Nephron (organoid): ENCODE results near the gene RIMS3.
"Not testable (repeated sequence)": the region's sequence is repeated elsewhere in the genome, so short reads cannot be mapped to it uniquely, and the experiment has no call there.

ENCODE experiments used
- H3K27ac Mint-ChIP-seq, 3 experiments: 2 replicates each; pipeline ENCODE4 v1.8.0; 2020; ENCODE audit warnings: mixed read lengths in 3 of 3, mild to moderate bottlenecking in 2 of 3, moderate library complexity in 1 of 3
- H3K27me3 Mint-ChIP-seq: 2 replicates; pipeline ENCODE4 v1.8.0; 2021; ENCODE audit warnings: low read depth, mild to moderate bottlenecking, moderate library complexity, mixed read lengths
- H3K36me3 Mint-ChIP-seq: 2 replicates; pipeline ENCODE4 v1.8.0; 2020; ENCODE audit warnings: low read depth, mixed read lengths
- H3K4me1 Mint-ChIP-seq: 2 replicates; pipeline ENCODE4 v1.8.0; 2020; ENCODE audit warnings: mixed read lengths
- H3K4me3 Mint-ChIP-seq, 3 experiments: 2 replicates each; pipeline ENCODE4 v1.8.0; 2020; ENCODE audit warnings: mild to moderate bottlenecking in 3 of 3, mixed read lengths in 3 of 3, moderate library complexity in 2 of 3
- H3K9me3 Mint-ChIP-seq: 2 replicates; pipeline ENCODE4 v1.8.0; 2020; ENCODE audit warnings: mixed read lengths
- CTCF ChIP-seq, 3 experiments: fragments of 200-600 bp; sonication (generic); IDR thresholded peaks; one replicate each; pipeline ENCODE4 v1.5.0; 2021; ENCODE audit warnings: antibody characterized with exemption in 3 of 3; ENCODE audit not compliant: unreplicated experiment in 3 of 3

RIMS3 gene

DNA sequence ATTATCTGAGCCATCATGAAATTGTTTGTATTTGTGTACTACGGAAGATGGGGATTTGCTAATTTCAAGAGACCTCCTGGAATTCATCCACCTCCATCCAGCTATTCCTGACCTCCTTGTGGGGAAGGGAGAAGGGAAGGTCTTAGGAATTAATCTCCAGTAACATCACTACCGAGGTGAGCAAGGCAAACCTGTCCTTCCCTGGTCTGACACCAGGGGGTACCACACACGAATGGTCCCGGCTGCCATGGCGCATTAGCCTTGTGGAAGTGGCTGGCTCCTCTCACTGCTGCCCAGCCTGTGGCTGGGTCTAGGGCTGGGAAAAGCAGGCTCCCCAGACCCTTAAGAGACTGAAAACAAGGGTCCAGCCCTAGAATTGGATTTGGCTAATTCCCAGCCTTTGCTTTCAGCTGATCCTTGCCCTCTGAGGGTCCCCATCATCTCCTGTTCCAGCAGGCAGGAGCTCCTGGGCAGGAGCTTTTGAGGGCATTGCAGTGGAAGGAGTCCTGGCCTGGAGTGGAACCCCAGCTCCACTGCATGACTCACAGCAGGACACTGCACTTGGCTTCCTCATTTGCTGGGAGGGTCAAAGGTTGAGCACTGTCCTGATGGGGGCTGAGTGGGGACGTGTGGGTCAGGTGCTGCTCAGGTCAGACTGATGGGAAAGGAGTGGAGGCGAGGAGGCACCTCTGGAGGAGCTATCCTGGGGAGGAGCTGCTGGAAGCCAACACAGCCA, 34.8 kb downstream of the RIMS3 start:
- Mint-ChIP-seq H3K9me3 (no peaks in the 10 kb centered on the region), H3K4me3 (no peak overlapping the region), H3K27me3 (no peaks in the 10 kb centered on the region), H3K36me3 (no peaks in the 10 kb centered on the region), H3K4me1 (peaks cover 9% of the 10 kb centered on the region), H3K27ac (no peak overlapping the region)
- TF ChIP-seq CTCF (IDR thresholded peaks at IDR 0.05; ENCODE audit: unreplicated experiment in 3 of 3): peak in 2 of 3 experiments; percentile 41 to 57

GRCh38 chr1:40629546-40629945, 35.9 kb downstream of the RIMS3 start:
- H3K9me3 Mint-ChIP-seq, H3K4me3 Mint-ChIP-seq, H3K27ac Mint-ChIP-seq, H3K36me3 Mint-ChIP-seq, H3K27me3 Mint-ChIP-seq, H3K4me1 Mint-ChIP-seq: not testable (repeated sequence)

DNA sequence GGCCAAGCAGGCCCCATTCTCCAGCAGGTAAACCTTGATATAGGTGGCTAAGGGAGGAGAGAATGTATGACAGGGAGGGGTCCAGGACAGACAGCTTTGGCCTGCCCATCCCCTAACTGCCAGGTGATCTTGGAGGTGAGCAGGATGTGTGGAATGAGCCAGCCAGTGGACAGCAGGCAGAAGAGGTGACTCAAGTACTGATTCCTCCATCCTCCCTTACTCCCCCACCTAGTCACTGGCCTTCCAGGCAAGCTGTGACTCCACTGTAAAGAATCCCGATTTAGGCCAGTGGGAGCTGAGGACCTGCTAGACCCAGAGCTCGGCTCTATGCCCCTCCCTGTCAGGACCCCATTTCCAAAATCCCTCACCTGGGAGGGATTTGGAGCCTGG, 36.6 kb downstream of the RIMS3 start:
- Mint-ChIP-seq H3K27ac (no peak overlapping the region), H3K4me3 (no peak overlapping the region), H3K36me3 (no peaks in the 10 kb centered on the region), H3K9me3 (no peaks in the 10 kb centered on the region), H3K4me1 (peaks cover 6% of the 10 kb centered on the region), H3K27me3 (no peaks in the 10 kb centered on the region)
- no peak for TF ChIP-seq CTCF (IDR thresholded peaks at IDR 0.05; ENCODE audit: unreplicated experiment in 3 of 3)

DNA sequence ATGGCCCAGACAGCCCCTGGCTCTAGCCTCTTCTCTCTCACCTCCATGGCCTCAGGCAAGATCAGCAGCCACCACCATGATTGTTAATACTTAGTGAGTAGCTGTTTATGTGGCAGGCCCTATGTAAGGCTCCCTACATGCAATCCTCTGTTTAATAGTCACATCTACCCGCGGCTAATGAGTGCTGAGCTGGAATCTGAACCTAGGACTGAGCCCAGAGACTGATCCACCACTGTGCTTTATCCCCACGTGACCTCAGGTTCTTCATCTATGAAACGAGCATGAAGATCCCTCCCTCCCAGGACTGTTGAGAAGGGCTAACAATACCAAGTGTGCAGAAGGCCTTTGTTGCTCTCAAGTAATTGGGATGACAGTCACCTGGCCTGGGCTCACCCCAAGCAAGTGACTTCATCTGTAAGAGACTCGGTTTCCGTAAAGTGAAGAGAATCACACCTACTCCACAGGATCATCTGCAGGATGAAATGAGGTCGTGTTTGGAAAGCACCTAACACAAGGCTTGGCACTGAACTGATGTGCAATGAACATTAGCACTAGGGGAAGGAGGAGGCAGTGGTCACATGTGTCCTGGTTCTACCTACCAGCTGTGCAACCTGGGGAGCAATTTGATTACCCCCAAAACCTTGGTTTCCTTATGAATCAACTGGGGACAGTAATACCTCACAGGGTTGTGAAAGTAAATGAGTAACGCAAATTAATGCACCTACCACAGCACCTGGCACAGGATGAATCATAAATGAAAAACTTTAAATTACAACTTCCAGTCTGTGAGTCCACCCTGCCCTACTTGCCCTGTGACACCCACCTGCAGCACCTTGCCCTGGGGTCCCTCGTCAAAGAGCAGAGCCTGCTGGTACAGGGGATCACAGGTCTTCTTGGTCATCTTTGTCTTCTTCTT, 37.2 kb downstream of the RIMS3 start:
- Mint-ChIP-seq H3K4me3 (no peak overlapping the region), H3K9me3 (no peaks in the 10 kb centered on the region), H3K4me1 (no peaks in the 10 kb centered on the region), H3K27ac (no peak overlapping the region), H3K36me3 (no peaks in the 10 kb centered on the region), H3K27me3 (no peaks in the 10 kb centered on the region)
- TF ChIP-seq CTCF (IDR thresholded peaks at IDR 0.05; ENCODE audit: unreplicated experiment in 3 of 3): no peak

DNA sequence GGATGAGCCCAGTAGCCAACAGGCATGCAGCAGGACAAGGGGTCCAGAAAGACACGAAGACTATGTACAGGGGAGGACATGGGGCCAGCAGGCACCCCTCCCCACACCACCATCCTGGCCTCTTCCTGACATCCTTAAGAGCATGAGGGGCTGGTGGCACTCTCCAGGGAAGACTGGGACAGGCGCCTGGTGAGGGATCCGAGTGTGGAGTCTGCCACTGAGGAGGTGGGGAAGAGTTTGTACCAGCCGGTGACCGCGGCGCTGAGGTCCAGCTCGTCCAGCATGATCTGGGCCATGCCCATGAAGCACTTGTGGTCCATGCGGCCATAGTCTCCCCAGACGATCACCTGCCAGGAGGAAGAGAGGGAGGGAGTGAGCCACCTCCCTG, 39.1 kb downstream of the RIMS3 start:
- Mint-ChIP-seq H3K4me1 (no peaks in the 10 kb centered on the region), H3K27ac (no peak overlapping the region), H3K9me3 (no peaks in the 10 kb centered on the region), H3K27me3 (no peaks in the 10 kb centered on the region), H3K4me3 (no peak overlapping the region), H3K36me3 (no peaks in the 10 kb centered on the region)
- TF ChIP-seq CTCF (IDR thresholded peaks at IDR 0.05; ENCODE audit: unreplicated experiment in 3 of 3): no peak

DNA sequence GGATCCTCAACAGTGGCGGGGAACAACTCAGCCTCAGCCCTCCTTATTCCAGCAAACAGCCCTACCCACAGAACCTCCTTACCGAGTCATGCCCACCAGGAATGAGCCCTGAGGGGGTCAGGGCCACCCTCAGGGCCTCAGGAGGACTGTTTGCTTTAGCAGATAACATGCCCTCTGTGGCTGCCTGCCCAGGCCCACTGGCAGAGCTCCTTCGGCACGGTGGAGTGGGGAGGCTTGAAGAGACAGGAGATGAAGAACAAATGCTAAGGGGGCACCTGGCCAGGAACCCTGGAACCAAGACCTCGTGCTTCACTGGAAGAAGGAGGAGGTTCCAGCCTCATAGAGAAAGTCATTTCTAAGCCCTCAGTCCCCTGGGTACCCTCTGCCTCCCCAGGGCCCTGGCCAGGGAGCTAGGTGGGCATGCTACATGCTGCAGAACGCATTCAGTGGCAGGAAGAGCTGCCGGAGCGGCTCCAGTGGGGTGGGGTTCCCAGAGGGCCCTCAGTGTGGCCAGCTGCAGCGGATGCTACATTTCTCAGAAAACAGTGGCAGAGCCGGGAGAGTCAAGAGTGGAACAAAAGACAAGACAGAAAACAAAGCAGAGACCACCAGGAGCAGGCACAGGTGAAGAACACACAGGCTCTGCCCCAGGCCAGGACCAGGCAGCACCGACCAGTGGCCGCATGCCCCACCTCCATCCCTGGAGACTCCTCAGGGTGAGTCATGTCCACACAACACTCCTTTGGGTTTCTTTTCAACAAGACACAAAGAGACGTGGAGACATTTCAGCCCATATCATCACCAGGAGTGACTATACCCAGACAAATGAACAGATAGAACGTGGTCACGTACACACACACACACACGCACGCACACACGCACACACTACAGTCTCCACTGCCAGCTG, 39.8 kb downstream of the RIMS3 start:
- Mint-ChIP-seq H3K4me3 (no peak overlapping the region), H3K27me3 (no peaks in the 10 kb centered on the region), H3K9me3 (no peaks in the 10 kb centered on the region), H3K4me1 (no peaks in the 10 kb centered on the region), H3K27ac (no peak overlapping the region), H3K36me3 (no peaks in the 10 kb centered on the region)
- TF ChIP-seq CTCF (IDR thresholded peaks at IDR 0.05; ENCODE audit: unreplicated experiment in 3 of 3): no peak
